ENCODE measurements around the gene MLF1.

- TF ChIP-seq CTCF (conservative IDR thresholded peaks at IDR 0.05; ENCODE audit: low read depth, low read length) (no peak), EZH2 (IDR thresholded peaks at IDR 0.05; ENCODE audit: low read length, unreplicated experiment) (no peak)
Measured at GRCh38 chr3:158617982-158618875, 47.2 kb downstream of the MLF1 start.

Measured in PC-3 (cell line).